Measurements from ENCODE around the gene AHCYL2.

Gene AHCYL2

GRCh38 chr7:129381710-129382484 is 157.1 kb downstream of the AHCYL2 start:
- no peak for DNase-seq (ENCODE audit: low read depth)
- no peak for TF ChIP-seq CTCF (conservative IDR thresholded peaks at IDR 0.05; ENCODE audit: control insufficient read depth, insufficient read depth, low read depth, low read length)
- no peak overlapping the region for H3K4me3 ChIP-seq (ENCODE audit: control insufficient read depth, low read depth, low read length)

DNA sequence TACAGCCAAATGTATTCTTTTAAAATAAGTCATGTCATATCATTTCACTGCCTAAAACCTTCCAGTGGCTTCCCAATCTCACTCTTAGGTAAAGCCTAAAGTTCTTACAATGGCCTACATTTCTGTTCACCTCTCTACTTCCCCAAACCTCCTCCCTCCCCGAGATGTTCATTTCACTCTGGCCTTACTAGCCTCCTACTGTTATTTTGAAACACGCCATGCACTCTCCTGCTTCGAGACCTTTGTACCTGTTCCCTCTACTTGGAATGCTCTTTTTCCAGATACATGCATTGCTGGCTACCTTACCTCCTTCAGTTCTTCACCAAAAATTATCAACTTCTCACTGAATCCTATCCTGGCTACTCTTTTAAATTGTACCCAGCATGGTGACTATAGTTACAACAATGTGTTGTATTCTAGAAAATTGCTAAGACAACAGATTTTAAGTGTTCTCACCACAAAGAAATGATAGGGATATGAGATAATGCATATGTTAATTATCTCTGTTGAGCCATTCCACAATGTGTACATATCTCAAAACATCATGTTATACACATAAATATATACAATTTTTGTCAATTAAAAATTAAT is 158.8 kb downstream of the AHCYL2 start:
- no peak overlapping the region for H3K4me3 ChIP-seq (ENCODE audit: control insufficient read depth, low read depth, low read length)
- TF ChIP-seq CTCF (conservative IDR thresholded peaks at IDR 0.05; ENCODE audit: control insufficient read depth, insufficient read depth, low read depth, low read length), result no peak
- no peak for DNase-seq (ENCODE audit: low read depth)

- DNase-seq (ENCODE audit: low read depth), result no peak
- no peak overlapping the region for H3K4me3 ChIP-seq (ENCODE audit: control insufficient read depth, low read depth, low read length)
Measured at GRCh38 chr7:129385116-129385515, 160.3 kb downstream of the AHCYL2 start.

GRCh38 chr7:129385598-129385997 is 160.8 kb downstream of the AHCYL2 start:
- no peak for TF ChIP-seq CTCF (conservative IDR thresholded peaks at IDR 0.05; ENCODE audit: control insufficient read depth, insufficient read depth, low read depth, low read length)
- no peak overlapping the region for H3K4me3 ChIP-seq (ENCODE audit: control insufficient read depth, low read depth, low read length)
- DNase-seq (ENCODE audit: low read depth), result no peak

More at GRCh38 chr7:129385116-129385515, 160.3 kb downstream of the AHCYL2 start:
- TF ChIP-seq CTCF (conservative IDR thresholded peaks at IDR 0.05; ENCODE audit: control insufficient read depth, insufficient read depth, low read depth, low read length), result no peak

DNA sequence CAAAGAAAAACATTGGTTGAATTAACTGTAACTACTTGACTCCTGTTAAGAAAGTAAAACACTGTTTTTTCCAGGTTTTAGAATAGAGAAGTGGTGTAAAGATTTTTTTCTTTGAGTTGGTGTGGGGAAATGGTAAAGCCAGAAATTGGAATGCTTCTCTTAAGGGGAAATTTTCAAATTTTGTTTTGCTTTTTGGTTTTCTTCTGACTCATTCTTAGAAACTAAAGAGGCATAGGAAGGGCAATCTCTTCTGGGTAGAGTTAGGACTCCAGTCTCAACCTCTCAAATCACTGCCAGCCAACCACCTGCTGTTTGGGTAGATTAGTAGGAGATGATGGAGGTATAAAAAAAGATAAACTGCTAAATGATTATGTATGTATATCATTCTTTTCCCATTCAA is 161.7 kb downstream of the AHCYL2 start:
- TF ChIP-seq CTCF (conservative IDR thresholded peaks at IDR 0.05; ENCODE audit: control insufficient read depth, insufficient read depth, low read depth, low read length), result no peak
- DNase-seq (ENCODE audit: low read depth), result no peak
- no peak overlapping the region for H3K4me3 ChIP-seq (ENCODE audit: control insufficient read depth, low read depth, low read length)

- no peak for TF ChIP-seq CTCF (conservative IDR thresholded peaks at IDR 0.05; ENCODE audit: control insufficient read depth, insufficient read depth, low read depth, low read length)
- no peak overlapping the region for H3K4me3 ChIP-seq (ENCODE audit: control insufficient read depth, low read depth, low read length)
- no peak for DNase-seq (ENCODE audit: low read depth)
Measured at GRCh38 chr7:129387537-129387936, 162.7 kb downstream of the AHCYL2 start.
